Subcutaneous adipose tissue (tissue), 4 donors: ENCODE measurements around the gene CELF4. TPM values are rescaled to one million over a fixed set of nuclear protein-coding genes. Genes with fewer than 3 reads are reported as not detected.

Source experiments
- total RNA-seq, 4 donors: library from RNA; depleted of rRNA; stranded (reverse); fragments of >200 nt; gene quantifications; one replicate each; pipeline ENCODE4 v1.1.0, GENCODE V29; 2016
- TF ChIP-seq, protein P1 (sequence below): fragments of 450-650 bp; IDR thresholded peaks from one replicate; pipeline ENCODE4 v1.5.1; 2016; ENCODE audit warnings: low read depth, mild to moderate bottlenecking, control low read depth, antibody characterized with exemption, moderate library complexity

CELF4 gene
- total RNA-seq, 4 donors from 2014 or later = not detected

DNA sequence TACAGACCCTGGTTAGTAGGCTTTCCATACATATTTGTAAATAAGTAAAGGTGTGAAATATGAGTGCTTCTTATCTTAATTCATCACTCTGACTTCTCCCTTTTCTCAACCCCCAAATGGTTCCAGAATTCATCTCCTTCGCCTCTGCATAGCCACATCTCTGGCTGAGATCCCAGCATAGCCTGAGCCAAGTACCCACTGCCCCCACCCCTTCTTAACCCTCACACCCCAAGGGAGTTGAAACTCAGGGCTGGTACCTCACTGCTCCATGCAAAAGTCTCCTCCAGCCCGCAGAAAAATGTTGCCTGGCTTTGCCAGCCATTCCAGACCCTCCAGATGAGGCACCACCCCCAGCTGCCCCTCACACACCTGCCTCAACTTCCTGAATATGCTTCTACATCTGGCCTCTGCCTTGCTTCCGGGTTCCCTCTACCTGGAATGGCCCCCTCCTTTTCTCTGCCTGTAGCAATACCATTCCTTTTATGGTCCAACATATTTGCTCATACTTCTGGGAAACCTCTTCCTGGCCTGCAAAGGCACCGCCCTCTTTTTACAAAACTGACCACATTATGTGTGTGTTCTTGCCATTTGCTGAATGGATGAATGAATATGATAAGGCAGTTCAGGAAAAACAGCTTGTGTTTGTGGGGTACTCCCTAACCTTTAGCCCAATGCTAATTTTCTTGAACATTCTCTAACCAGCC, 112.8 kb downstream of the CELF4 start:
- TF ChIP-seq, protein P1, sequence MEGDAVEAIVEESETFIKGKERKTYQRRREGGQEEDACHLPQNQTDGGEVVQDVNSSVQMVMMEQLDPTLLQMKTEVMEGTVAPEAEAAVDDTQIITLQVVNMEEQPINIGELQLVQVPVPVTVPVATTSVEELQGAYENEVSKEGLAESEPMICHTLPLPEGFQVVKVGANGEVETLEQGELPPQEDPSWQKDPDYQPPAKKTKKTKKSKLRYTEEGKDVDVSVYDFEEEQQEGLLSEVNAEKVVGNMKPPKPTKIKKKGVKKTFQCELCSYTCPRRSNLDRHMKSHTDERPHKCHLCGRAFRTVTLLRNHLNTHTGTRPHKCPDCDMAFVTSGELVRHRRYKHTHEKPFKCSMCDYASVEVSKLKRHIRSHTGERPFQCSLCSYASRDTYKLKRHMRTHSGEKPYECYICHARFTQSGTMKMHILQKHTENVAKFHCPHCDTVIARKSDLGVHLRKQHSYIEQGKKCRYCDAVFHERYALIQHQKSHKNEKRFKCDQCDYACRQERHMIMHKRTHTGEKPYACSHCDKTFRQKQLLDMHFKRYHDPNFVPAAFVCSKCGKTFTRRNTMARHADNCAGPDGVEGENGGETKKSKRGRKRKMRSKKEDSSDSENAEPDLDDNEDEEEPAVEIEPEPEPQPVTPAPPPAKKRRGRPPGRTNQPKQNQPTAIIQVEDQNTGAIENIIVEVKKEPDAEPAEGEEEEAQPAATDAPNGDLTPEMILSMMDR = no peak

DNA sequence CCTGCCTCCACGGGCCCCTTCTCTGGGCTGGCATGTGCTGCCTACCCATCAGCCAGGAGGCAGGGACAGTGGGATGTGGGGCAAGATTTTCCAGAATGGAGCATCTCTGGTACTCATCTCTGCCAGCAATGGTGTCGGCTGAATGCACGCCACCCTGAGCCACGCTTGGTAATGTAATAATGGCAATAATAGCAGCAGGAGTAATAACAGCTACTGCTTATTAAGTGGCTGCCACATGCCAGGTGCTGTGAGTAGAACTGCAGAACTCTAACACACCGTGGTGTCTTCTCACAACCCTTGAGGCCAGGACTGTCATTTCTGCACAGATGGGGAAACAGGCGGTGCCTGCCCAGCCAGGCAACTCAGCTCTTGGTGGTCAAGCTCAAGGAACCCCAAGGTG, 113.6 kb downstream of the CELF4 start:
- TF ChIP-seq, protein P1 = no peak

DNA sequence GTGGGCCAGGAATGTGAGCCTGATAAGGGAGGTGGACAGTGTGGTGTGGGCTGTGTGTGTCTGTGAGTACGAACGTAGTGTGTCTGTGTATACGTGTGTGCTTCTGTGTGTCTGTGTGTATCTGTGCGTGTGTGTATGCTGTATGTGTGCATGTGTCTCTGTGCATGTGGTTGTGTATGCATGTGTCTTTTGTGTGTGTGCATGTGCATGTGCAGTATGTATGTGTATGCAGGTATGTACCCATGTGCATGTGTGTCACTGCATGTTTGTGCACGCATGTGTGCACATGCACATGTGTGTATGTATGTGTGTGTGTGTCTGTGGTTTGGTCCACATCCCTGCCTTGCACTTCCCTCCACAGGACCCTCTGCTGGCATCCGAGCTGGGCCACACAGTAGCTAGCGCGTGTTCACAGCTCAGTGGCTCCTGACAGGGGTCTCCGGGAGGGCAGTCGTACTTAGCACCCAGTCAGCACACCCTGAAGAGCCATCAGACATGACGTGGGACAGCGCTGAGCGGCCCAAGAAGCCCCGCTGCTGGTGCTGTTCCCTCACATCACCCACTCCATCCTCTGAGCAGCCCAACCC, 114.3 kb downstream of the CELF4 start:
- TF ChIP-seq, protein P1 = no peak

DNA sequence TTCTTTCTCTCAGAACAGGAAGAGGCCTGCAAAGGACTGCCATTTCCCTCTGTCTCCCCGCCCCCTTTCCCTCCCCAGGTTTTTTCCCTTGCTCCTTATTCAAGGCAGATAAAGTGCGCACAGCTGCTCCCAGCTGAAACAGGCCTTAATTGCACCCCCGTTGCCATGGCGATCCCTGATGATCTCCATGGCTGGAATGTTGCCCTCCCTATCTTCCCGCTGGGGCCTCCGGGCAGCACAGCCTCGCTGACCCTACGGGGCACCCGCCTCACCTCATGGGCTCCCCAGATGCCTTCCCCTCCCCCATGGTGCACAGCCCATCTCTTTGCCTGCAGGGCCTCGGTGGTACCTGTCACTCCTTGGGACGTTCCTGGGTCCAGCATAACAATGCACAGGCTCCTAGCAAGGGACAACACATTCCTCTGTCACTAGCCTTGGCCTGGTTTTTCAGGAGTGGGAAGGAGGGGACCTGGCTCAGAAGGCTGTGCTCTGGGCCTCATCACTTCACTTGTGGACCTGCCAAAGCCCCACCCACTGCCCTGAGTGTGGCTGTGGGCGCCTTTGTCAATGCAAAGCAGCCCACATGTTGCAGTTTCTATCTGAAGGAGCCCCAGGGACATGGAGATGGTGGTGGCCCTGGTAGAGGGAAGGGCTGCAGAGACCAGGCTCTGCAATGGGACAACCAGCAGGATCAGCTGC, 115.0 kb downstream of the CELF4 start:
- TF ChIP-seq, protein P1 = no peak

DNA sequence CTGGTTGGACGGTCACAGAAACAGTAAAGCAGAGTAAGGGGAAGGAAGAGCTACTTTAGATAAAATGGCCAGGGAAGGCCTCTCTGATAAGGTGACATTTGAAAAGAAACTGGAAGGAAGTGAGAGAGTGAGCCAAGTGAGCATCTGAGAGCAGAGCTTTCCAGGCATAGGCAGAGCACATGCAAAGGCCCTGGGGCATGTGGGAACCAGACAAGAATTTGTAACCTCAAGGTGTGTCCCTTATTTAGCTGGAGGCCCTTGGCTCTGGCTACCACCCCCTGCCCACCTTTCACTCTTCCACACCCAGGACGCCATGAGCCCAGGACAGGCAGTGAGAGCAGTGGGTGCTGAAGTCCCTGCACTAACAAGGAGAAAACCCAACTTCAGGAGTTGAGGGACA, 116.0 kb downstream of the CELF4 start:
- TF ChIP-seq, protein P1 = no peak

DNA sequence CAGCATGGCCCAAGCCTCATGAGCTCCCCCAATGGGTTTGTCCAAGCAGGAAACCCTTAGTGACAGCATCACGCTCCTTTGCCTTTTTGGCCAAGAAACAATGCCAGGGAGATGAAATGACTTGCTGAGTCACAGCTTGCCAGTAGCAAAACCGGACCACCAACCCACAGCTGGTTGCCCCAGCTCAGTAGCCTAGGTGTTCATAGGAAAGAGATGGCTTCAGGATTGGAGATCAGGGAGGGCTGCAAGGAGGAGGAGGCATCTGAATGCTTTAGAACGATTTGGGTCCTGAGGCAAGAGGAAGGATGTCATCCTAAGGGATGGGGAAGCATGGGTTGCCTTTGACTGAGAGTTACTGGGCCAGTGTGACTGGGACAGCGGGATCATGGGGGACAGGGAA, 116.7 kb downstream of the CELF4 start:
- TF ChIP-seq, protein P1 = no peak
